SK-N-MC (cell line): ENCODE data around the gene PPEF2.
"Not testable (repeated sequence)": the region's sequence is repeated elsewhere in the genome, so short reads cannot be mapped to it uniquely, and the experiment has no call there.

ENCODE experiments used
- DNase-seq: peaks from one replicate; pipeline ENCODE4 v3.0.0-alpha.2; 2011; ENCODE audit warnings: low read depth, low spot score
- H3K27ac ChIP-seq: fragments of 200-600 bp; sonication (generic); 2 replicates; pipeline ENCODE4 v1.5.1; 2016; ENCODE audit warnings: mixed run types
- H3K36me3 ChIP-seq: fragments of 200-600 bp; sonication (generic); 2 replicates; pipeline ENCODE4 v1.6.1; 2017; ENCODE audit warnings: antibody characterized with exemption, low read length, mixed read lengths; ENCODE audit not compliant: insufficient read depth
- H3K4me3 ChIP-seq: fragments of 200-600 bp; sonication (generic); 2 replicates; pipeline ENCODE4 v1.5.1; 2016
- H3K9ac ChIP-seq: fragments of 200-600 bp; sonication (generic); 2 replicates; pipeline ENCODE4 v1.8.0; 2017; ENCODE audit warnings: mixed run types, mixed read lengths; ENCODE audit not compliant: insufficient read length
- H3K9me3 ChIP-seq: fragments of 200-600 bp; sonication (generic); 2 replicates; pipeline ENCODE4 v1.6.1; 2017; ENCODE audit warnings: low read depth, mild to moderate bottlenecking, antibody characterized with exemption, low read length, moderate library complexity, mixed read lengths
- EZH2 ChIP-seq: fragments of 200-600 bp; sonication (generic); IDR thresholded peaks from one replicate; pipeline ENCODE4 v1.6.1; 2017; ENCODE audit warnings: antibody characterized with exemption
- FOXP2 ChIP-seq: optimal IDR thresholded peaks from 2 replicates; pipeline ENCODE3; 2011; ENCODE audit warnings: mild to moderate bottlenecking, moderate library complexity; ENCODE audit not compliant: insufficient read depth; ENCODE audit errors: extremely low read length, control extremely low read depth
- POLR2AphosphoS5 ChIP-seq: IDR thresholded peaks from 2 replicates; pipeline ENCODE4 v1.6.1; 2012; ENCODE audit warnings: mild to moderate bottlenecking, low read depth, low read length, borderline replicate concordance

Gene PPEF2

DNA sequence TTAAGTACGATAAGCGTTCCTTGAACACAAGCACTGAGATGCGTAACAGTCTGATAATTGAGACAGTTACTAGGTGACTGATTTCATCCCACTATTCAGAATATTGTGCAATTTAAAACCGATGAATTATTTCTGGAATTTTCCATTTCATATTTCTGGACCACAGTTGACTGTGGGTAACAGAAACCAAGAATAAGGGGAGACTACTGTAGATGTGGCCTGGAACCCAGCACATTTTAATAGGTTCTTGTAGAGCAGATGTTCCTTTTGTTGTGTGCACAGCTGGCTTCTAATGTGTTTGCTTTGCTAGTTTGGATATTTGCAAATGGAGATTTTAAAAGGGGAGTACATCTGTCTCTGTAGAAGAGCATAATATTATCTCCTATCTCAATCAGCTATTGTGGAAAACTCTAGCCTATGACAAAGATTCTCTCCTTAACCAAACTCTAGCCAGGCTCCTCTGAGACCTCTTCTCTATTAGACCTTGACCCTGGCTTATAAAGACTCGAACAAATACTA lies 22.1 kb upstream of the PPEF2 start:
- no peaks in the 10 kb centered on the region for H3K9me3 ChIP-seq
- no peak for DNase-seq
- H3K27ac ChIP-seq = no peak overlapping the region
- no peak for TF ChIP-seq EZH2
- no peak for TF ChIP-seq POLR2AphosphoS5
- TF ChIP-seq FOXP2 = no peak
- H3K9ac ChIP-seq = no peak overlapping the region
- no peak overlapping the region for H3K4me3 ChIP-seq
- H3K36me3 ChIP-seq = peaks cover 22% of the 10 kb centered on the region

DNA sequence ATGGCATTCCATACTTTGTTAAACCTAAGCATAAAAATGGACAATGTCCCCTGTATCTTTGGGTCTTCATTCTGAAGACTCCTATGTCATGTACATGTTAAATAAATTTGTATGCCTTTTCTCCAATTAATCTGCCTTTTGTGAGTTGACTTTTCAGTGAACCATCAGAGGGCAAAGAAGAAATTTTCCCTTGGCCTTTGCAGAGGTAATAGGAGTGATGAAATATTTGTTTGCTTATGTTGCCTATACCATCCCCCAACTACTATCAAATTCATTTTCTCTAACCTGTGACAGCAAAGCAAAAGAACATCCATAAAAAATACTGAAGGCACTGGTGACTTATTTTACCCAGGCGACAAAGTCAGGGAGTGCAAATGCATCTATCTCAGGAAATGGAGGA lies 20.3 kb upstream of the PPEF2 start:
- H3K36me3 ChIP-seq = peaks cover 19% of the 10 kb centered on the region
- no peak for DNase-seq
- TF ChIP-seq POLR2AphosphoS5 (no peak), FOXP2 (no peak), EZH2 (no peak)
- H3K9ac ChIP-seq = no peak overlapping the region
- H3K9me3 ChIP-seq = no peaks in the 10 kb centered on the region
- H3K4me3 ChIP-seq = no peak overlapping the region
- H3K27ac ChIP-seq = no peak overlapping the region

DNA sequence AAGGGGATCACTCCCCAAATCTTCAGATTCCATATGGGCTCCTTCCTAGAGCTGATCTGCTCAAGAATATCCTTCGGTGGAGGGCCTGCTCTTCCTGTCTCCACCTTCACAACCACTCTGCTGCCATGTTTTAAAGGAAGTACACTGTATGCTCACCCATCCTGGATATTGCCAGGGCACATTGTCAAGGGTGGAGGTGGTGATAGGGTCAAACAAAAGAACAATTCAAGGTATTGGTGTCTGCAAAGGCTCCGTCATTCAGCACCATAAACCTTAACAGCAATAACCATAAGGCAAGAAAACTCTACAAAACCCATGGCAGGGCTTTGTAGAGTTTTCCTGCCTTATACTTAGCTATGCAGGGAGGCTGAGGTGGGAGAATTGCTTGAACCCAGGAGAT lies 19.7 kb upstream of the PPEF2 start:
- no peak overlapping the region for H3K9ac ChIP-seq
- peaks cover 19% of the 10 kb centered on the region for H3K36me3 ChIP-seq
- H3K9me3 ChIP-seq = no peaks in the 10 kb centered on the region
- no peak for DNase-seq
- no peak overlapping the region for H3K27ac ChIP-seq
- TF ChIP-seq POLR2AphosphoS5 (no peak), EZH2 (no peak), FOXP2 (no peak)
- H3K4me3 ChIP-seq = no peak overlapping the region

DNA sequence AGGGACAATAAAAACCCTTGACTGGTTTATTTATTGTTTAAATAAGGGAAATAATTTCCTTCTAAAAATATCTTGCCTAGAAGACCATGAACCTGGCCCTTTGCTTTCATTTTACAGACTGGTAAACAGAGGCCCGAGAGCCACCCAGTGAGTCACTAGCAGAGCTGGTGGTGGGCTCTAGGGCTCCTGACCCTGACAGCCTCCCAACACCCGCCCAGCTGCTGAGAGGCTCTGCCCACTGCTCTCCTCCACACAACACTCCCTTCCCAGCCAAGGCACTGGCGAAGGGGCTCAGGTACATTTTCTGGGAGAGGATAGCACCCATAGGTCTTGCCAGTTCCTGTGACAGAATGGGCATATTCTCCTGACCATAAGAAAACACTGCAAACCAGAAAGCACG lies 18.1 kb upstream of the PPEF2 start:
- Histone ChIP-seq H3K9ac (no peak overlapping the region), H3K27ac (no peak overlapping the region), H3K4me3 (no peak overlapping the region), H3K36me3 (peaks cover 15% of the 10 kb centered on the region), H3K9me3 (no peaks in the 10 kb centered on the region)
- no peak for DNase-seq
- no peak for TF ChIP-seq FOXP2

DNA sequence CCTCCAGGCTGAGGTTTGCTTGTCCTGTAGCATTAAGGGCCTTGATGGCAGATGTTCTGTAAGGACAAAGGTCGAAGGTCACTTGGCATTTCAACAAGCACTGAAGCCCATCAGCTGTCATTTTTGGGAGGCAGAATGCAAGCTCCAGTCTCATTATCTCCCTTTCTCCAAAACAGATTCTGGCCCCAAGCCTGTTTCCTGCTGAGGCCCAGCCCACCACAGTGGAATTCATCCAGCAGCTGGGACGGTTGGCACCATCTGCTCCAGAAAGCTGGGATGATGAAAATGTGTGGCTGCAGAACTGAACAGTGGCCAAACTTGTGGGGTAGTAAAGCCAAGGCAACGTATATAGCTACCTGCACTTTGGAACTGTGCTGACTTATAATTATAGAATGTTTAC lies 17.7 kb upstream of the PPEF2 start:
- H3K36me3 ChIP-seq = peaks cover 15% of the 10 kb centered on the region
- no peak overlapping the region for H3K9ac ChIP-seq
- no peak overlapping the region for H3K4me3 ChIP-seq
- no peaks in the 10 kb centered on the region for H3K9me3 ChIP-seq
- no peak overlapping the region for H3K27ac ChIP-seq
- no peak for TF ChIP-seq EZH2
- no peak for TF ChIP-seq POLR2AphosphoS5
- no peak for TF ChIP-seq FOXP2
- no peak for DNase-seq

DNA sequence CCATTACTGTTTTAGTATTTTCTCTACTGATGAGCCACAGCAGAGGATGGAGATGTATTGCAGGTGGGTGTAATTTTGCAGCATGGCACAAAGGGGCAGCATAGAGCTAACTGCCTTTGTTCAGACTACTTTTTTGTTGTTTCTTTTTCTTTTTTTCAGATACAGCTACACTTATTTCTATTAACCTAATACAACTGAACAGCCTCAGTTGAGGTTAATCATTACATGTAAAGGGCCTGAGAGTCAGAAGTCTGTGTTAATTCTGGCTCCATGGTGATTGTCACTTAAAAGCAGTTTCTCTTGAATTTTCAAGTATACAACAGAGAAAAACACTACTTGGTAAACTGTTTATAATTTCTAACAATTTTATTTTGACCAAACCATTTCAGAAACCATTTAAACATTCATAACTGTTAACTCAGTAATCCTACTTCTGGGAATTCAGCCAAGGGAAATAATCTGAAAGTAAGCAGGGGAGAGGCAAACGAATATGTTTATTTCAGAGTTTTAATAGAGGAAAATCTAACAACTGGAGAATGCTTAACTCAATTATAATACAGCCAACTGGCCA lies 13.9 kb upstream of the PPEF2 start:
- H3K27ac ChIP-seq = peak overlapping the region; percentile 96
- no peaks in the 10 kb centered on the region for H3K9me3 ChIP-seq
- H3K4me3 ChIP-seq = 0 out of 2 replicates have a peak overlapping the region, but pooled peaks have one; percentile 34
- H3K9ac ChIP-seq = peak overlapping the region; percentile 64
- H3K36me3 ChIP-seq = peaks cover 13% of the 10 kb centered on the region
- peak; percentile 12 for DNase-seq
- TF ChIP-seq POLR2AphosphoS5 (no peak), FOXP2 (no peak), EZH2 (no peak)

DNA sequence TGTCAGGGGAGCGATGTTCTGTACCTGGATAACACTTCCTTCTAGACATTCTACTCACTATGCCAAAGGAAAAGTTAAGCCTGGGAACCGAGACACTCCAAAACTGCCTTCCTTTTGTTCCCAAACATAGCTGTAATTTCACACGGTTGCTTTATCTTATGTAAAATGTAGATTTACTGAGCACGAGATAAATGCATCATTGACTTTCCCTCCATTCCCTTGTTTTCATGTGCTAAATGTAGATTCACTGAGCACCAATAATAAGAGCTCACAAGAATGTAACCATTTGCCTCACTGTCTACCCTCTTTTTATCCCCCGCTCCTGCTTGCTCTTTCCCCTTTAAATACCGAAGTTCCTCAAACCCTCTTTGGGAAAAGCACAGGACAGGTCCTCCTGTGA lies 10.7 kb upstream of the PPEF2 start:
- no peak for DNase-seq
- TF ChIP-seq POLR2AphosphoS5 (no peak), EZH2 (no peak), FOXP2 (no peak)
- H3K4me3 ChIP-seq = no peak overlapping the region
- H3K36me3 ChIP-seq = no peaks in the 10 kb centered on the region; the same call in 1 of the 2 replicates
- H3K9ac ChIP-seq = no peak overlapping the region
- H3K27ac ChIP-seq = no peak overlapping the region
- H3K9me3 ChIP-seq = no peaks in the 10 kb centered on the region

DNA sequence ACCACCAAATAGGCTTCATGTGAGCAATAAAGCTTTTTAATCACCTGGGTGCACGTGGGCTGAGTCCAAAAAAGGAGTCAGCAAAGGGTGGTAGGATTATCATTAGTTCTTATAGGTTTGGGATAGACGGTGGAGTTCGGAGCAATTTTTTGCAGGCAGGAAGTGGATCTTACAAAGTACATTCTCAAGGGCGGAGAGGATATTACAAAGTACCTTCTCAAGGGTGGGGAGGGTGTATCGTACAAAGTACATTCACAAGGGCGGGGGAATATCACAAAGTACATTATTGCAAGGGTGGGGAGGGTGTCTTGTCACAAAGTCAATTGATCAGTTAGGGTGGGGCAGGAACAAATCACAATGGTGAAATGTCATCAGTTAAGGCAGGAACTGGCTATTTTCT lies 8.6 kb upstream of the PPEF2 start:
- H3K36me3 ChIP-seq, H3K4me3 ChIP-seq, H3K27ac ChIP-seq, H3K9ac ChIP-seq, DNase-seq, H3K9me3 ChIP-seq: not testable (repeated sequence)

DNA sequence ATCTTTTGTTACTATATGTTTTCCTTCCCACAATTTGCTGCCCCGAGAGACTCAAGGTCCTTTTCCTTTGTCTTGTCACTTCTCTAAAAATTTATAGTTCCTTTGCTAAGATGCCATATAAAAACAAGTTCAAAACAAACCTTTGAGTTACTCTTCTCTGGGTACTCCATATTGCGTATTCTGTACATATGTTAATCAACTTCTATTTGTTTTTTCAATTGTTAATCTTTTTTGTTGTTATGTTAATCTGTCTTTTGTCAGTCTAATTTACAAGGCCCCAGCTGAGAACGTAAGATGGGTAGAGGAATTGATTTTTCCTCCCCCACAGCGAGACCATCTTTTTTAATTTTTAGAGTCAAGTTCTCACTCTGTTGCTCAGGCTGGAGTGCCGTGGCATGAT lies 7.2 kb upstream of the PPEF2 start:
- no peak for DNase-seq
- Histone ChIP-seq H3K9ac (no peak overlapping the region), H3K36me3 (no peaks in the 10 kb centered on the region), H3K9me3 (no peaks in the 10 kb centered on the region), H3K27ac (no peak overlapping the region), H3K4me3 (no peak overlapping the region)
- TF ChIP-seq POLR2AphosphoS5 (no peak), EZH2 (no peak), FOXP2 (no peak)

DNA sequence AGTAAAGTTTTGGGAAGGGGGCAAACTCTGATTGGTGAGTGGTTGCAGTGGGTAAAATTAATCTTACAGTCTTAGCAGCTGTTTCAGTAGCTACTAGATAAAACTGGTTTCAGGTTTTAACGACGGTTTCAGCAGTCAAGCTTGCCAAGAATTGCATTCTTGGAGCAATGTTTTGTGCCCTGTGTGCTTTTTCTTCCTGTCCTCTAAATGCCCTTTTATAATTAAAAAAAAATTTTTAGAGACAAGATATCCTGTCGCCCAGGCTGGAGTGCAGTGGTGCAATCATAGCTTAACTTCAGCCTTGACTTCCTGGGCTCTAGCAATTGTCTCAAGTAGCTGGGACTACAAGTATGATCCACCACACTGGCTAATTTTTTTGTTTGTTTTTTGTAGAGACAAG lies 6.3 kb upstream of the PPEF2 start:
- H3K9me3 ChIP-seq = no peaks in the 10 kb centered on the region
- no peaks in the 10 kb centered on the region for H3K36me3 ChIP-seq
- H3K9ac ChIP-seq = no peak overlapping the region
- no peak overlapping the region for H3K4me3 ChIP-seq
- peak overlapping the region; percentile 26; the same call in 1 of the 2 replicates for H3K27ac ChIP-seq
- DNase-seq = no peak
- no peak for TF ChIP-seq EZH2
- TF ChIP-seq POLR2AphosphoS5 = no peak
- no peak for TF ChIP-seq FOXP2
